GM18873 (cell line): Measurements from ENCODE around the gene CNTNAP5.

Experiments
- ATAC-seq: cut with Tn5 transposase; IDR thresholded peaks from one replicate; pipeline ENCODE4 v1.9.1; 2021; ENCODE audit warnings: mild to moderate bottlenecking, moderate library complexity, moderate number of reproducible peaks; ENCODE audit not compliant: unreplicated experiment, low FRiP score

CNTNAP5 gene

GRCh38 chr2:124755386-124755785, 730.3 kb downstream of the CNTNAP5 start:
- ATAC-seq = no peak

GRCh38 chr2:124756048-124756447, 731.0 kb downstream of the CNTNAP5 start:
- no peak for ATAC-seq

- ATAC-seq = no peak
These were observed 737.3 kb downstream of the CNTNAP5 start for GRCh38 chr2:124762388-124762787.

- no peak for ATAC-seq
These were observed 738.5 kb downstream of the CNTNAP5 start for GRCh38 chr2:124763611-124764010.

GRCh38 chr2:124774781-124775180, 749.7 kb downstream of the CNTNAP5 start:
- ATAC-seq = no peak

- ATAC-seq = no peak
These were observed 751.2 kb downstream of the CNTNAP5 start for GRCh38 chr2:124776332-124776731.

- ATAC-seq = no peak
These were observed 753.0 kb downstream of the CNTNAP5 start for GRCh38 chr2:124778076-124778475.

GRCh38 chr2:124796647-124797046, 771.6 kb downstream of the CNTNAP5 start:
- no peak for ATAC-seq

- no peak for ATAC-seq
These were observed 772.0 kb downstream of the CNTNAP5 start for GRCh38 chr2:124797049-124797448.

- ATAC-seq = no peak
These were observed 773.5 kb downstream of the CNTNAP5 start for GRCh38 chr2:124798551-124798950.

- no peak for ATAC-seq
These were observed 779.2 kb downstream of the CNTNAP5 start for GRCh38 chr2:124804014-124804940.

GRCh38 chr2:124805060-124805459, 780.0 kb downstream of the CNTNAP5 start:
- ATAC-seq = no peak

- ATAC-seq = no peak
These were observed 785.0 kb downstream of the CNTNAP5 start for GRCh38 chr2:124810132-124810531.

- no peak for ATAC-seq
These were observed 790.1 kb downstream of the CNTNAP5 start for GRCh38 chr2:124814968-124815745.

- ATAC-seq = no peak
These were observed 790.9 kb downstream of the CNTNAP5 start for GRCh38 chr2:124816007-124816406.

- ATAC-seq = no peak
These were observed 797.4 kb downstream of the CNTNAP5 start for GRCh38 chr2:124822516-124822915.

- no peak for ATAC-seq
These were observed 799.4 kb downstream of the CNTNAP5 start for GRCh38 chr2:124824441-124824840.

- ATAC-seq = no peak
These were observed 807.4 kb downstream of the CNTNAP5 start for GRCh38 chr2:124832521-124832920.

- no peak for ATAC-seq
These were observed 809.2 kb downstream of the CNTNAP5 start for GRCh38 chr2:124834331-124834730.

GRCh38 chr2:124835331-124835730, 810.2 kb downstream of the CNTNAP5 start:
- ATAC-seq = no peak

- ATAC-seq = no peak
These were observed 811.3 kb downstream of the CNTNAP5 start for GRCh38 chr2:124836416-124836815.
